GM12801 (cell line): ENCODE data around the gene SMIM10L1.

ENCODE experiments used
- CTCF ChIP-seq: IDR thresholded peaks from one replicate; pipeline ENCODE4 v1.5.1; 2011; ENCODE audit warnings: control low read depth; ENCODE audit not compliant: insufficient read length; ENCODE audit errors: extremely low read depth

Gene SMIM10L1

GRCh38 chr12:11182529-11182928 is 11.5 kb downstream of the SMIM10L1 start:
- no peak for TF ChIP-seq CTCF

- TF ChIP-seq CTCF = no peak
These were observed 12.0 kb downstream of the SMIM10L1 start for GRCh38 chr12:11183011-11183410.

GRCh38 chr12:11186837-11187236 is 15.8 kb downstream of the SMIM10L1 start, which contains the start of gene TAS2R42:
Gene TAS2R42 (minus strand): TSS chr12:11186937. CDS start chr12:11186937, 0 bp downstream.
- TF ChIP-seq CTCF = no peak

- TF ChIP-seq CTCF = no peak
These were observed 31.8 kb downstream of the SMIM10L1 start for GRCh38 chr12:11202811-11203210.

GRCh38 chr12:11204173-11204572 is 33.2 kb downstream of the SMIM10L1 start:
- TF ChIP-seq CTCF = no peak

- no peak for TF ChIP-seq CTCF
These were observed 38.1 kb downstream of the SMIM10L1 start for GRCh38 chr12:11209113-11209512.
